CD14-positive monocyte (primary cell): Measurements from ENCODE around the gene BTBD9. TPM values are rescaled to one million over a fixed set of nuclear protein-coding genes. Genes with fewer than 3 reads are reported as not detected.
A peak's percentile ranks its signal among the peaks of the same experiment; 100 is the strongest.

Experiments used
- DNase-seq, 3 donors: peaks; one replicate each; pipeline ENCODE4 v3.0.0-alpha.2; 2011 to 2022
- H2AFZ ChIP-seq: 2 replicates; pipeline ENCODE4 v1.6.0; 2012; ENCODE audit warnings: mild to moderate bottlenecking, low read depth, low read length, inconsistent platforms; ENCODE audit not compliant: insufficient read depth, poor library complexity, severe bottlenecking
- H3K27ac ChIP-seq, 2 donors: 1 replicate in 1 of 2; 2 replicates in 1 of 2; pipeline ENCODE4 v1.5.1; 2012 to 2013; ENCODE audit warnings: low read length in 2 of 2, control low read depth in 1 of 2, inconsistent platforms in 1 of 2, low read depth in 1 of 2, mild to moderate bottlenecking in 1 of 2
- H3K27me3 ChIP-seq, 2 donors: one replicate each; pipeline versions ENCODE4 v1.6.0 to v1.6.1; 2011 to 2013; ENCODE audit warnings: low read length in 2 of 2; ENCODE audit not compliant: control insufficient read depth in 2 of 2, insufficient read depth in 2 of 2
- H3K36me3 ChIP-seq, 2 donors: replicated peaks in 1 of 2; 1 replicate in 1 of 2; 2 replicates in 1 of 2; pipeline versions ENCODE4 v1.5.1 to v1.6.1; 2012 to 2013; ENCODE audit warnings: low read length in 2 of 2, control low read depth in 1 of 2, inconsistent platforms in 1 of 2, mild to moderate bottlenecking in 1 of 2; ENCODE audit not compliant: insufficient read depth in 2 of 2, control insufficient read depth in 1 of 2
- H3K4me1 ChIP-seq, 2 donors: 1 replicate in 1 of 2; 2 replicates in 1 of 2; pipeline versions ENCODE4 v1.5.1 to v1.6.1; 2012 to 2013; ENCODE audit warnings: low read length in 2 of 2, control low read depth in 1 of 2, inconsistent platforms in 1 of 2, mild to moderate bottlenecking in 1 of 2, moderate library complexity in 1 of 2; ENCODE audit not compliant: insufficient read depth in 2 of 2, control insufficient read depth in 1 of 2
- H3K4me2 ChIP-seq: replicated peaks from 2 replicates; pipeline ENCODE3; 2012; ENCODE audit warnings: low read length, moderate library complexity, mild to moderate bottlenecking; ENCODE audit not compliant: poor library complexity, severe bottlenecking; ENCODE audit errors: extremely low read depth
- H3K4me3 ChIP-seq, 3 experiments: fragments of 200-600 bp in 1 of 3; sonication (generic) in 1 of 3; replicated peaks in 1 of 3; 1 replicate in 2 of 3; 2 replicates in 1 of 3; pipeline ENCODE4 v1.5.1; 2011 to 2013; ENCODE audit warnings: low read length in 3 of 3, mild to moderate bottlenecking in 3 of 3, control low read depth in 2 of 3, low read depth in 2 of 3, inconsistent platforms in 1 of 3, moderate library complexity in 1 of 3
- H3K79me2 ChIP-seq: 2 replicates; pipeline ENCODE4 v1.6.0; 2012; ENCODE audit warnings: mild to moderate bottlenecking, control low read depth, inconsistent platforms, low read length, moderate library complexity; ENCODE audit not compliant: insufficient read depth
- H3K9ac ChIP-seq: 2 replicates; pipeline ENCODE4 v1.6.0; 2017; ENCODE audit warnings: low read length, mild to moderate bottlenecking; ENCODE audit not compliant: insufficient read depth, poor library complexity, severe bottlenecking
- H3K9me3 ChIP-seq, 2 donors: replicated peaks in 1 of 2; 1 replicate in 1 of 2; 2 replicates in 1 of 2; pipeline versions ENCODE4 v1.5.1 to v1.6.1; 2012 to 2013; ENCODE audit warnings: low read length in 2 of 2, control low read depth in 1 of 2; ENCODE audit not compliant: control insufficient read depth in 1 of 2, insufficient read depth in 1 of 2
- H4K20me1 ChIP-seq: 2 replicates; pipeline ENCODE4 v1.6.0; 2012; ENCODE audit warnings: mild to moderate bottlenecking, low read length, control low read depth, moderate library complexity; ENCODE audit not compliant: insufficient read depth
- H3K27ac Mint-ChIP-seq, 7 donors: one replicate each; pipeline ENCODE4 v1.8.0; 2020; ENCODE audit warnings: mild to moderate bottlenecking in 7 of 7, mixed read lengths in 7 of 7, moderate library complexity in 6 of 7, inconsistent platforms in 2 of 7
- H3K27me3 Mint-ChIP-seq, 3 donors: one replicate each; pipeline ENCODE4 v1.8.0; 2021 to 2022; ENCODE audit warnings: low read depth in 3 of 3, mild to moderate bottlenecking in 3 of 3, mixed read lengths in 3 of 3, moderate library complexity in 3 of 3, inconsistent platforms in 1 of 3
- H3K36me3 Mint-ChIP-seq, 2 donors: one replicate each; pipeline ENCODE4 v1.8.0; 2020; ENCODE audit warnings: mixed read lengths in 2 of 2, inconsistent platforms in 1 of 2, mild to moderate bottlenecking in 1 of 2
- H3K4me1 Mint-ChIP-seq: one replicate; pipeline ENCODE4 v1.8.0; 2020; ENCODE audit warnings: mild to moderate bottlenecking, mixed read lengths
- H3K4me3 Mint-ChIP-seq, 2 donors: one replicate each; pipeline ENCODE4 v1.8.0; 2020; ENCODE audit warnings: mild to moderate bottlenecking in 2 of 2, mixed read lengths in 2 of 2, moderate library complexity in 1 of 2
- H3K9me3 Mint-ChIP-seq, 7 donors: one replicate each; pipeline ENCODE4 v1.8.0; 2020 to 2022; ENCODE audit warnings: mixed read lengths in 7 of 7, mild to moderate bottlenecking in 6 of 7, moderate library complexity in 6 of 7, inconsistent platforms in 2 of 7
- CTCF ChIP-seq: fragments of 200-600 bp; IDR thresholded peaks from one replicate; pipeline ENCODE4 v1.8.0; 2022; ENCODE audit warnings: antibody characterized with exemption, mild to moderate bottlenecking
- WGBS: methylation state at CpG from one replicate; pipeline ENCODE4 v1.1.5; 2013; ENCODE audit warnings: missing lambda C conversion rate; ENCODE audit not compliant: insufficient coverage; 5-methylcytosine and 5-hydroxymethylcytosine counted together
- intact Hi-C, 2 donors: fragments of 100-400 bp; cut with micrococcal nuclease; formaldehyde crosslinking; loops; one replicate each; pipeline versions ENCODE4 v1.15.0 to v1.15.1; 2023
- polyA plus RNA-seq, 3 donors: library from polyadenylated mRNA; depleted of rRNA in 1 of 3; unstranded in 2 of 3; stranded (reverse) in 1 of 3; fragments of 300-500 nt in 2 of 3; fragments of >200 nt in 1 of 3; fragmentation: Illumina TruSeq in 2 of 3; gene quantifications; 1 replicate in 2 of 3; 2 replicates in 1 of 3; pipeline ENCODE4 v1.2.3, GENCODE V29; 2012 to 2021

BTBD9 gene
- polyA plus RNA-seq, 3 donors, result 5.2 to 7.5 (median 6.2) TPM

GRCh38 chr6:38161754-38162492 is 477.8 kb downstream of the BTBD9 start:
- Histone ChIP-seq H3K4me3 (no peak overlapping the region), H3K4me1 (no peaks in the 10 kb centered on the region), H3K36me3 (no peaks in the 10 kb centered on the region), H3K9me3 (no peaks in the 10 kb centered on the region), H3K79me2 (no peaks in the 10 kb centered on the region), H3K9ac (no peak overlapping the region), H4K20me1 (peaks cover 18% of the 10 kb centered on the region), H3K27me3 (no peaks in the 10 kb centered on the region), H3K27ac (no peak overlapping the region), H2AFZ (no peak overlapping the region), H3K4me2 (no peak overlapping the region)
- Mint-ChIP-seq H3K27ac (peak overlapping the region in 4 of 7 donors; percentile 10 to 27 (median 19)), H3K4me1 (peaks cover 13% of the 10 kb centered on the region), H3K4me3 (no peak overlapping the region), H3K27me3 (peaks cover 1 to 5% (median 2%) of the 10 kb centered on the region in 3 donors), H3K9me3 (peaks cover 0 to 7% (median 0%) of the 10 kb centered on the region in 7 donors), H3K36me3 (peaks cover 13 to 22% of the 10 kb centered on the region in 2 donors)
- no peak for DNase-seq
- WGBS, result 92% methylated on average over 15 of the region's 15 CpGs
- intact Hi-C loops, result no loop called here
- TF ChIP-seq CTCF, result no peak

GRCh38 chr6:38161331-38161730 is 478.4 kb downstream of the BTBD9 start:
- Histone ChIP-seq H3K36me3 (no peaks in the 10 kb centered on the region), H3K4me2 (no peak overlapping the region), H3K4me3 (no peak overlapping the region), H3K79me2 (no peaks in the 10 kb centered on the region), H3K9ac (no peak overlapping the region), H3K27ac (no peak overlapping the region), H3K9me3 (no peaks in the 10 kb centered on the region), H3K27me3 (no peaks in the 10 kb centered on the region), H2AFZ (no peak overlapping the region), H3K4me1 (no peaks in the 10 kb centered on the region), H4K20me1 (peaks cover 19% of the 10 kb centered on the region)
- intact Hi-C loops, result no loop called here
- H3K27ac Mint-ChIP-seq, result peak overlapping the region in 4 of 7 donors; percentile 24 to 76 (median 32)
- peaks cover 0 to 7% (median 0%) of the 10 kb centered on the region in 7 donors for H3K9me3 Mint-ChIP-seq
- H3K36me3 Mint-ChIP-seq, result peaks cover 13 to 23% of the 10 kb centered on the region in 2 donors
- no peak for DNase-seq
- TF ChIP-seq CTCF, result no peak
- peaks cover 1 to 5% (median 2%) of the 10 kb centered on the region in 3 donors for H3K27me3 Mint-ChIP-seq
- WGBS, result 99% methylated on average over 13 of the region's 15 CpGs
- peaks cover 13% of the 10 kb centered on the region for H3K4me1 Mint-ChIP-seq
- H3K4me3 Mint-ChIP-seq, result peak overlapping the region in 1 of 2 donors; percentile 39
